K562 (cell line): ENCODE measurements around the gene OR2L3. TPM values are rescaled to one million over a fixed set of nuclear protein-coding genes. Genes with fewer than 3 reads are reported as not detected.

Experiments used
- ATAC-seq: fragments of 200-7000 bp; cut with Tn5 transposase; 3 replicates; pipeline ENCODE4 v1.9.1; 2020; ENCODE audit warnings: moderate library complexity
- BruUV-seq: library from RNA; stranded (reverse); fragments of 400-500 nt; replicated peaks from 2 replicates; lab custom pipeline; 2021; lab: Mats Ljungman, UMichigan
- CTCF ChIA-PET: fragments of 300-600 bp; formaldehyde crosslinking; extraction: SDS; loops from one replicate; lab custom pipeline; 2021; ENCODE audit warnings: low intra/inter-chr PET ratio; lab: Yijun Ruan, JAX
- POLR2A ChIA-PET: fragments of 300-600, 350-650 bp; sonication (Branson Sonifier 250); formaldehyde crosslinking; extraction: SDS; loops from one replicate; lab custom pipeline; 2021; ENCODE audit warnings: antibody characterized with exemption, inconsistent platforms; lab: Yijun Ruan, JAX
- DNase-seq, 4 experiments: peaks; one replicate each; pipeline versions ENCODE4 v3.0.0 to v3.0.0-alpha.2; 2011 to 2018; ENCODE audit warnings: low spot score in 3 of 4, mixed read lengths in 3 of 4; ENCODE audit errors: extremely low read depth in 1 of 4
- FAIRE-seq: peaks from 2 replicates; lab custom pipeline; 2011; peaks lifted over from hg19 to GRCh38; lab: Jason Lieb, UNC
- H2AFZ ChIP-seq: 2 replicates; pipeline ENCODE4 v1.6.0; 2011; ENCODE audit warnings: low read depth, low read length, control low read depth, inconsistent platforms
- H3K27ac ChIP-seq: fragments of 200-600 bp; 3 replicates; pipeline ENCODE4 v1.8.0; 2011; ENCODE audit warnings: low read depth, mild to moderate bottlenecking, control low read depth, inconsistent platforms, low read length, moderate library complexity, mixed read lengths; ENCODE audit errors: extremely low read depth
- H3K27me3 ChIP-seq, 2 experiments: fragments of 300-600 bp in 1 of 2; 2 replicates in 1 of 2; 3 replicates in 1 of 2; pipeline versions ENCODE4 v1.6.0 to v1.8.0; 2011; ENCODE audit warnings: inconsistent platforms in 2 of 2, low read length in 2 of 2, mild to moderate bottlenecking in 1 of 2, mixed read lengths in 1 of 2, moderate library complexity in 1 of 2; ENCODE audit not compliant: control insufficient read depth in 2 of 2, insufficient read depth in 2 of 2
- H3K36me3 ChIP-seq: fragments of 300-600 bp; 3 replicates; pipeline ENCODE4 v1.8.0; 2011; ENCODE audit warnings: mild to moderate bottlenecking, low read length, inconsistent platforms; ENCODE audit not compliant: control insufficient read depth, insufficient read depth
- H3K4me1 ChIP-seq, 2 experiments: fragments of 200-600 bp in 1 of 2; replicated peaks in 1 of 2; 2 replicates in 1 of 2; 3 replicates in 1 of 2; pipeline versions ENCODE4 v1.5.1 to v1.8.0; 2011; ENCODE audit warnings: inconsistent platforms in 2 of 2, low read length in 2 of 2, mild to moderate bottlenecking in 1 of 2, mixed read lengths in 1 of 2, moderate library complexity in 1 of 2; ENCODE audit not compliant: control insufficient read depth in 2 of 2, insufficient read depth in 2 of 2
- H3K4me2 ChIP-seq: 2 replicates; pipeline ENCODE4 v1.6.1; 2011; ENCODE audit warnings: low read length, control low read depth, inconsistent platforms, mixed read lengths; ENCODE audit not compliant: insufficient read depth
- H3K4me3 ChIP-seq: fragments of 200-600 bp; sonication (generic), shearing (Covaris generic); 2 replicates; pipeline ENCODE4 v1.5.1; 2016; ENCODE audit warnings: control low read depth, inconsistent platforms
- H3K79me2 ChIP-seq: fragments of 200-600 bp; 3 replicates; pipeline ENCODE4 v1.8.0; 2011; ENCODE audit warnings: low read length, inconsistent platforms; ENCODE audit not compliant: control insufficient read depth, insufficient read depth
- H3K9ac ChIP-seq, 2 experiments: 2 replicates each; pipeline versions ENCODE4 v1.6.0 to v1.6.1; 2011; ENCODE audit warnings: low read depth in 2 of 2, low read length in 2 of 2, control low read depth in 1 of 2, inconsistent platforms in 1 of 2, mild to moderate bottlenecking in 1 of 2, mixed read lengths in 1 of 2; ENCODE audit not compliant: insufficient read depth in 1 of 2
- H3K9me1 ChIP-seq: one replicate; pipeline ENCODE4 v1.6.0; 2011; ENCODE audit warnings: inconsistent platforms, mild to moderate bottlenecking, low read length, moderate library complexity; ENCODE audit not compliant: control insufficient read depth, insufficient read depth
- H3K9me3 ChIP-seq: replicated peaks from 2 replicates; pipeline ENCODE4 v1.5.1; 2011; ENCODE audit warnings: low read depth, low read length, inconsistent platforms; ENCODE audit not compliant: control insufficient read depth, insufficient read depth
- H4K20me1 ChIP-seq: replicated peaks from 2 replicates; pipeline ENCODE4 v1.6.1; 2011; ENCODE audit warnings: low read length, inconsistent platforms, mixed read lengths; ENCODE audit not compliant: control insufficient read depth, insufficient read depth
- COPS2 ChIP-seq: fragments of 450-650 bp; conservative IDR thresholded peaks from 2 replicates; pipeline ENCODE4 v1.6.1; 2016; ENCODE audit warnings: mild to moderate bottlenecking, moderate library complexity
- GTF2E2 ChIP-seq: fragments of 200-800 bp; sonication (Bioruptor generic); IDR thresholded peaks from 2 replicates; pipeline ENCODE4 v1.6.1; 2016; ENCODE audit warnings: missing genetic modification characterization, missing compliant biosample characterization
- PRMT5 ChIP-seq: sonication (generic); formaldehyde crosslinking; IDR thresholded peaks from 2 replicates; pipeline ENCODE4 v1.5.0; 2020; ENCODE audit warnings: missing genetic modification reagents
- WGBS: fragments of 100-300 bp; shearing (Covaris generic); methylation state at CpG from one replicate; pipeline ENCODE4 v1.1.6; 2016; ENCODE audit warnings: low coverage, mixed read lengths; ENCODE audit not compliant: insufficient coverage; ENCODE audit errors: missing lambda C conversion rate; 5-methylcytosine and 5-hydroxymethylcytosine counted together
- in situ Hi-C: fragments of 300-500 bp; cut with MboI; formaldehyde crosslinking; loops from 4 replicates; pipeline ENCODE4 v1.15.0; 2018; ENCODE audit warnings: inconsistent platforms, mixed read lengths
- intact Hi-C: fragments of 100-400 bp; cut with micrococcal nuclease; formaldehyde crosslinking; loops from 2 replicates; pipeline ENCODE4 v1.14.2; 2022
- polyA plus RNA-seq, 8 experiments: library from polyadenylated mRNA; depleted of rRNA in 4 of 8; stranded (reverse) in 5 of 8; unstranded in 3 of 8; fragments of >200 nt; fragmentation: Nextera tagmentation in 2 of 8; fragmentation: Illumina TruSeq in 1 of 8; extraction: Ambion mirVana in 2 of 8; extraction: Trizol in 1 of 8; gene quantifications; 2 replicates each; pipeline versions ENCODE4 v1.2.1 to v1.2.3, GENCODE V29; 2011 to 2014; ENCODE audit warnings: inconsistent platforms in 1 of 8, missing spikeins in 1 of 8
- total RNA-seq, 7 experiments: library from RNA; depleted of rRNA in 6 of 7; stranded (reverse); fragments of >200 nt in 6 of 7; fragmentation: Illumina TruSeq in 2 of 7; extraction: Trizol in 2 of 7; gene quantifications; 2 replicates each; pipeline versions ENCODE4 v1.2.1 to v1.2.3, GENCODE V29; 2011 to 2021; ENCODE audit warnings: low replicate concordance in 1 of 7

The OR2L3 gene
- total and polyA plus RNA-seq, 9 of the 15 experiments (the other 6 are each of a cell fraction or from before 2014, with no cell fraction given) = not detected

DNA sequence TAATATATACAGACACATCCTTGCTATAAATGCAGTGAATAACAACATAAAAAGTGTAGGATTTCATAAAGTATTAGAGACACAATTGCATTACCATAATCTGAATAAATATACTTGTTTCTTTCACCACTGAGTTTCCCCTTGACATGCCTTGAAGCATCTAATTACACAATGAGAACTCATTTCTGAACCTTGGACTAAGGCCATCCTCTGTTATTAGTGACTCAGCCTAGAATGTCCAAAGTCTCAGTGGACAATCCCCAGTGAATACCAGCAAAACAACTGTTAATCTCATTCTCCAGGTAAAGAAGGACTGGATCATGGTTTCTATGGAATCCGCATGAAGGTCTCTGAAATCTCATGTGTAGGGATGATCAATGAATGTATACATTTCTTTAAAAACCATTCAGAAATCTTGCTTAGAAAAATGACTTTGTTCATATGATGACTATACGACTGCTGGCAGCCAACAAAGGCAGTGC lies 33.4 kb upstream of the OR2L3 start, which contains the start of gene OR2L5:
TSS of gene OR2L5 (plus strand) at position 432 of the 482 bp plus-strand sequence. CDS start 8,288 bp downstream, outside the sequence.
- Histone ChIP-seq H3K9me3 (no peaks in the 10 kb centered on the region; the same call in 1 of the 2 replicates), H3K4me2 (no peak within 1 kb of the TSS), H3K4me3 (no peak within 1 kb of the TSS), H3K36me3 (no peaks in the 10 kb centered on the region), H3K4me1 (no peaks in the 10 kb centered on the region), H4K20me1 (no peaks in the 10 kb centered on the region), H3K9ac (no peak within 1 kb of the TSS), H2AFZ (no peak within 1 kb of the TSS), H3K27ac (no peak within 1 kb of the TSS), H3K27me3 (no peaks in the 10 kb centered on the region), H3K79me2 (no peaks in the 10 kb centered on the region), H3K9me1 (no peaks in the 10 kb centered on the region)
- 0% methylated on average over 2 of the region's 2 CpGs for WGBS
- DNase-seq (no peak), FAIRE-seq (no peak), ATAC-seq (no peak)
- CTCF ChIA-PET = no interaction called here
- TF ChIP-seq GTF2E2 (tag) = no peak
- no TSS peak for BruUV-seq
- in situ Hi-C loops (no loop called here), intact Hi-C loops (no loop called here)
- POLR2A ChIA-PET = no interaction called here

GRCh38 chr1:248015803-248016202 lies 30.8 kb upstream of the OR2L3 start:
- Histone ChIP-seq H3K9ac (no peak overlapping the region), H3K27ac (no peak overlapping the region), H4K20me1 (no peaks in the 10 kb centered on the region), H3K27me3 (no peaks in the 10 kb centered on the region), H2AFZ (no peak overlapping the region), H3K9me3 (no peaks in the 10 kb centered on the region; the same call in 1 of the 2 replicates), H3K4me3 (no peak overlapping the region), H3K9me1 (no peaks in the 10 kb centered on the region), H3K4me2 (no peak overlapping the region), H3K79me2 (no peaks in the 10 kb centered on the region), H3K36me3 (no peaks in the 10 kb centered on the region), H3K4me1 (no peaks in the 10 kb centered on the region)
- no peak for DNase-seq
- 0% methylated on average over 1 of the region's 1 CpG for WGBS
- in situ Hi-C loops (no loop called here), intact Hi-C loops (no loop called here)
- no peak for FAIRE-seq
- POLR2A ChIA-PET = no interaction called here
- no TSS peak for BruUV-seq
- CTCF ChIA-PET = no interaction called here
- ATAC-seq = no peak
- TF ChIP-seq PRMT5 (CRISPR knock-in tag) (no peak), COPS2 (no peak)
